Mesendoderm (in vitro differentiated cells): ENCODE measurements around the gene MCF2L.

Source experiments
- DNase-seq: peaks from one replicate; pipeline ENCODE4 v3.0.0; 2013
- H2AK5ac ChIP-seq: 2 replicates; pipeline ENCODE4 v1.6.1; 2013; ENCODE audit warnings: low read length, inconsistent platforms
- H2BK120ac ChIP-seq: 2 replicates; pipeline ENCODE4 v1.6.1; 2013; ENCODE audit warnings: low read depth, mild to moderate bottlenecking, low read length, moderate library complexity, mixed read lengths
- H2BK15ac ChIP-seq: replicated peaks from 2 replicates; pipeline ENCODE4 v1.6.1; 2013; ENCODE audit warnings: low read depth, mild to moderate bottlenecking, moderate library complexity
- H2BK5ac ChIP-seq: 2 replicates; pipeline ENCODE4 v1.6.1; 2013; ENCODE audit warnings: low read length, inconsistent platforms
- H3K18ac ChIP-seq: 2 replicates; pipeline ENCODE4 v1.6.1; 2013; ENCODE audit warnings: mild to moderate bottlenecking, low read length, mixed read lengths
- H3K23ac ChIP-seq: one replicate; pipeline ENCODE4 v1.6.1; 2013; ENCODE audit warnings: low read length
- H3K27ac ChIP-seq: 2 replicates; pipeline ENCODE4 v1.5.1; 2013; ENCODE audit warnings: low read depth, mild to moderate bottlenecking, inconsistent platforms, low read length, moderate library complexity
- H3K27me3 ChIP-seq: 2 replicates; pipeline ENCODE4 v1.6.1; 2013; ENCODE audit warnings: low read length, control low read depth, mild to moderate bottlenecking, inconsistent platforms; ENCODE audit not compliant: insufficient read depth, poor library complexity
- H3K36me3 ChIP-seq: 2 replicates; pipeline ENCODE4 v1.6.1; 2013; ENCODE audit warnings: low read length, inconsistent platforms; ENCODE audit not compliant: control insufficient read depth, insufficient read depth
- H3K4ac ChIP-seq: one replicate; pipeline ENCODE4 v1.6.1; 2013; ENCODE audit warnings: low read depth, mild to moderate bottlenecking, low read length, moderate library complexity
- H3K4me1 ChIP-seq: 2 replicates; pipeline ENCODE4 v1.6.1; 2013; ENCODE audit warnings: low read depth, low read length, inconsistent platforms; ENCODE audit not compliant: control insufficient read depth
- H3K4me2 ChIP-seq: 2 replicates; pipeline ENCODE4 v1.6.1; 2013; ENCODE audit warnings: low read length
- H3K4me3 ChIP-seq: 2 replicates; pipeline ENCODE4 v1.5.1; 2013; ENCODE audit warnings: mild to moderate bottlenecking, low read length
- H3K56ac ChIP-seq: one replicate; pipeline ENCODE4 v1.6.1; 2013; ENCODE audit warnings: low read length
- H3K79me1 ChIP-seq: 2 replicates; pipeline ENCODE4 v1.6.1; 2013; ENCODE audit warnings: low read length, inconsistent platforms
- H3K79me2 ChIP-seq: 2 replicates; pipeline ENCODE4 v1.6.1; 2013; ENCODE audit warnings: mild to moderate bottlenecking, low read length; ENCODE audit not compliant: control insufficient read depth, insufficient read depth
- H3K9ac ChIP-seq: 2 replicates; pipeline ENCODE4 v1.6.1; 2013; ENCODE audit warnings: low read length, inconsistent platforms
- H4K5ac ChIP-seq: one replicate; pipeline ENCODE4 v1.6.1; 2013; ENCODE audit warnings: low read length
- H4K8ac ChIP-seq: one replicate; pipeline ENCODE4 v1.6.1; 2013; ENCODE audit warnings: low read depth, mild to moderate bottlenecking, control low read depth, low read length, moderate library complexity
- WGBS: extraction: QIAGEN DNeasy Blood & Tissue Kit; methylation state at CpG from one replicate; pipeline ENCODE4 v1.1.7; 2013; ENCODE audit warnings: low lambda C conversion rate, missing lambda C conversion rate; ENCODE audit not compliant: insufficient coverage; ENCODE audit errors: extremely low coverage; 5-methylcytosine and 5-hydroxymethylcytosine counted together

Gene MCF2L

DNA sequence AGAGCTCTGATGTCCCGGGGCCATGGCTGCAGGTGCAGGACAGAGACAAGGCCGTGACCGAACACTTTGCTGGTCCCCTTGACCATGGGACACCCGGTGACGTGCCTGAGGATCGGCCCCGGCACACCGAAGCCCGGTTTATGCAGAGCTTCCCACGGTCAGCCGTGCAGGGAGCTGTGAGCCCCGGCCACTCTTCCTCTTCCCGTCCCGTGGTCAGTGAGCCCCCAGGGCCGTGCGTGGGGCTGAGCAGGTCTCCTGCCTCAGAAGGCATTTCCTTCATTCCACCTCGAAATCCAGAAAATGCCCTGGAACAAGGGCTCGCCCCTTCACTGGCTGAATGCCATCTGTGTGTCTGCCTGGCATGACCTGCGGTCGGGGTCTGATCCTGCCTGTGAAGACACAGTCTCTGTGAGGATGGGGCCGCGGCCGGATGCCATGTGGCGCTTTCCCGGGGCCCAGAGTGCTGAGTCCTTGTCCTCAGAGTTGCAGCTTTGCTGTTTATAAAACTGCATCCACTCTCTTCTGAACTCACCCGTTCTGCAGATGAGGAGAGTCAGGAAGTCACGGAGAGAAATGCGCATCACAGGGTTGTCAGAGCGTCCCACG lies 16.9 kb downstream of the MCF2L start:
- Histone ChIP-seq H3K36me3 (no peaks in the 10 kb centered on the region), H3K4me2 (no peak overlapping the region), H3K27me3 (no peaks in the 10 kb centered on the region), H3K79me1 (no peaks in the 10 kb centered on the region), H3K4me3 (no peak overlapping the region), H3K79me2 (no peaks in the 10 kb centered on the region), H2BK120ac (no peak overlapping the region), H3K9ac (no peak overlapping the region), H3K4me1 (no peaks in the 10 kb centered on the region), H3K56ac (no peak overlapping the region), H4K8ac (no peak overlapping the region), H3K4ac (no peak overlapping the region), H3K18ac (no peak overlapping the region), H2BK5ac (no peak overlapping the region), H4K5ac (no peak overlapping the region), H2AK5ac (no peak overlapping the region), H3K27ac (no peak overlapping the region), H2BK15ac (no peak overlapping the region), H3K23ac (no peak overlapping the region)
- no CpG with 5 or more reads among the region's 30 CpGs for WGBS
- no peak for DNase-seq

DNA sequence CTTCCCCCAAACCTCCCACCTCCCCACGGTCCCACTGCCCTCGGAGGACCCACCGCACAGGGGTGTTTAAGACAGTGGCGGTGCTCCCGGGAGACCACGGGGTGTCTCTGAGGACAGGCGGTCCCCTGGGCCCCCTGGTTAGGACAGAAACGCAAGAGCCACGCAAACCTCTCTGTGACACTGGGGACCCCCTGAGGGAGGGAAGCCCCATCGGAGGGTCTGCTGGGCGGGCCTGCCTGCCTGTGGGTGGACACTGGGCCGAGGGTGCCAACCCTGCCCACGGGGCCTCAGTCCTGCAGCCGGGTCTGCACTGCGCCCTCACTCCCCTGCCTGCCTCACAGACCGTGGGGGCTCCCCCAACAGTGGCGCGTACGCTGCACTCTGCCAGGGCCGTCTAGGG lies 17.5 kb downstream of the MCF2L start:
- Histone ChIP-seq H3K4me3 (no peak overlapping the region), H3K9ac (no peak overlapping the region), H3K79me2 (no peaks in the 10 kb centered on the region), H4K8ac (no peak overlapping the region), H2BK120ac (no peak overlapping the region), H3K4ac (no peak overlapping the region), H2AK5ac (no peak overlapping the region), H4K5ac (no peak overlapping the region), H3K79me1 (no peaks in the 10 kb centered on the region), H3K36me3 (no peaks in the 10 kb centered on the region), H3K4me1 (no peaks in the 10 kb centered on the region), H3K27ac (no peak overlapping the region), H2BK5ac (no peak overlapping the region), H2BK15ac (no peak overlapping the region), H3K4me2 (no peak overlapping the region), H3K18ac (no peak overlapping the region), H3K27me3 (no peaks in the 10 kb centered on the region), H3K56ac (no peak overlapping the region), H3K23ac (no peak overlapping the region)
- WGBS = no CpG with 5 or more reads among the region's 20 CpGs
- no peak for DNase-seq

DNA sequence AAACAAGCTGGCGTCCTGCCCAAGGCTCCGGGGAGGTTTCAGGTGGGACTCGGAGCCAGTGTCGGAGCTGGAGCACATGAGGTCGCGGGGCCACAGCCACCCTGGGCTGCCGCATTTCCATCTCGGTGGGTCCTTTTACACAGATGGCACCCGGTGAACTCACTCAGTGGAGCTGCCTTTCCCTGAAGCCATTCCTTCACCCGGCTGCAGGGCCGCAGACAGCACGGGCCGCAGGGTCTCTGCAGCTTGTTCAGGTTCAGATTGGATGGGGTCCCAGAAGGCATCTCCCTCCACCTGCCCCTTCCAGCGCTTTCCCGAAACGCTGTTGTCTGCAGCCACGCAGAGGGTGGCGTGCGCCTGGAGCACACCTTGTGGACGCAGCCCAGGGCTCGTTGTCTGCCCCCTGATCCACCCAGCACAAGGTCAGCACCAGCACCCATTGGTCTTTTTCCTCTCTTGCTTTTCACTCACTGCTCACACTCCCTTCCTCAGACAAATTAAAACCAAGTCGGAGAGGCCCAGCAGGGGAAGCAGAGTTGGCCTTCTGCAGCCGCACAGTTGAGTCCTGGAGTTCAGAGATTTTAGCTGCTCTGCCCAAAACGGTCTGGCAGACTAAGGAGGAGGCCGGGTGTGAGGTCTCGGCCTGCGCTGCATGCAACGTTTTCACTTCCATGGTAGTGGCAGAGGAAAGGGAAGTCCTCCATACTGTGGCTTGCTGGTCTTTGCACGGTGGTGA lies 18.1 kb downstream of the MCF2L start:
- WGBS = no CpG with 5 or more reads among the region's 29 CpGs
- H3K4me3 ChIP-seq = no peak overlapping the region

DNA sequence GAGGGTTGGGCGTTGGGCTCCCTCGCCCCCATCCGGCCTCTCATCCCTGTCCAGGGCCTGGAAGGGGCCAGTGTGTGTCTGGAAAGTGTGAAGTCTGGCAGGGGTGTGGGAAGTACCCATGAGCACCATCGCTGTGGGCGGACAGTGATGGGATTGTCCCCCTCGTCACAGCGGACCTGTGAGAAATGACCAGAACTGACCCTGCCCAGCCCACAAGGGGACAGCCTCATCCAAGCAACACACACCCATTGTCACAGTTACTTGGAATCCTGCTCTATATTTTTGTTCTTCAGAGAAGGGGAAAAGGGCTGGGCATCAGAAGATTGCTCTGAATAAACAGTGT lies 18.6 kb downstream of the MCF2L start:
- no peak overlapping the region for H4K5ac ChIP-seq
- no peak overlapping the region for H3K27ac ChIP-seq
- H2BK5ac ChIP-seq = no peak overlapping the region
- no peaks in the 10 kb centered on the region for H3K79me1 ChIP-seq
- no peak overlapping the region for H3K9ac ChIP-seq
- no peak overlapping the region for H2BK120ac ChIP-seq
- H3K79me2 ChIP-seq = no peaks in the 10 kb centered on the region
- H3K4me2 ChIP-seq = no peak overlapping the region
- H3K56ac ChIP-seq = no peak overlapping the region
- H3K4me1 ChIP-seq = no peaks in the 10 kb centered on the region
- H4K8ac ChIP-seq = no peak overlapping the region
- H3K4ac ChIP-seq = no peak overlapping the region
- DNase-seq = no peak
- WGBS = no CpG with 5 or more reads among the region's 7 CpGs
- H3K23ac ChIP-seq = no peak overlapping the region
- no peaks in the 10 kb centered on the region for H3K36me3 ChIP-seq
- no peaks in the 10 kb centered on the region for H3K27me3 ChIP-seq
- H3K18ac ChIP-seq = no peak overlapping the region
- no peak overlapping the region for H2BK15ac ChIP-seq
- no peak overlapping the region for H2AK5ac ChIP-seq
- no peak overlapping the region for H3K4me3 ChIP-seq

More for the DNA sequence above, 18.1 kb downstream of the MCF2L start:
- Histone ChIP-seq H3K9ac (no peak overlapping the region), H3K79me1 (no peaks in the 10 kb centered on the region), H2BK120ac (no peak overlapping the region), H3K27me3 (no peaks in the 10 kb centered on the region), H2BK5ac (no peak overlapping the region), H2AK5ac (no peak overlapping the region), H3K18ac (no peak overlapping the region), H3K4me2 (no peak overlapping the region), H4K8ac (no peak overlapping the region), H3K56ac (no peak overlapping the region), H4K5ac (no peak overlapping the region), H3K23ac (no peak overlapping the region), H3K36me3 (no peaks in the 10 kb centered on the region), H3K4me1 (no peaks in the 10 kb centered on the region), H3K4ac (no peak overlapping the region), H3K79me2 (no peaks in the 10 kb centered on the region), H2BK15ac (no peak overlapping the region), H3K27ac (no peak overlapping the region)
- DNase-seq = no peak

DNA sequence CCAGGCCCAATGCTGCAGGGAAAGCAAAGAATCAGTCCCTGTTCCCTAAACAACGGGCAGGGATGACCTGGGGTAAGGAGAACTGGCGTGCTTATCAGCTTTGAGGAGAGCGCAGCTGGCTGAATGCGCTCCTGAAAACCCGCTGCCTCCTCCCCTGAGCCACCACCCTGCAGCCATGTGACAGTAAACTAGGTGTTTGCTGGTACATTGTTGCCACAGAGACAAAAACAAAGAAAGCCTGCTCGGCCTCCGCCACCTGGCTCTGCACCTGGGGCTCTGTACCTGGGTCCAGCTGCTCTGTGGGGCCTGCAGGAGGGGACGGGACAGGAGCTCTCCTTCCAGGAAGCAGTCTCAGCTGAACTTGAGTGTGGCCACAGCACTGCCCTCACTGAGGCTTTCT lies 21.8 kb downstream of the MCF2L start:
- H2AK5ac ChIP-seq = no peak overlapping the region
- no CpG with 5 or more reads among the region's 8 CpGs for WGBS
- H3K79me2 ChIP-seq = no peaks in the 10 kb centered on the region
- no peak overlapping the region for H2BK120ac ChIP-seq
- H3K79me1 ChIP-seq = no peaks in the 10 kb centered on the region
- H3K18ac ChIP-seq = no peak overlapping the region
- H3K56ac ChIP-seq = no peak overlapping the region
- no peak overlapping the region for H3K4me3 ChIP-seq
- H3K27ac ChIP-seq = no peak overlapping the region
- H3K27me3 ChIP-seq = no peaks in the 10 kb centered on the region
- H4K8ac ChIP-seq = no peak overlapping the region
- H3K4me1 ChIP-seq = no peaks in the 10 kb centered on the region
- no peaks in the 10 kb centered on the region for H3K36me3 ChIP-seq
- no peak overlapping the region for H3K23ac ChIP-seq
- no peak overlapping the region for H2BK5ac ChIP-seq
- H2BK15ac ChIP-seq = no peak overlapping the region
- H3K4me2 ChIP-seq = no peak overlapping the region
- H3K4ac ChIP-seq = no peak overlapping the region
- H4K5ac ChIP-seq = no peak overlapping the region
- H3K9ac ChIP-seq = no peak overlapping the region
- peak; percentile 74 for DNase-seq

DNA sequence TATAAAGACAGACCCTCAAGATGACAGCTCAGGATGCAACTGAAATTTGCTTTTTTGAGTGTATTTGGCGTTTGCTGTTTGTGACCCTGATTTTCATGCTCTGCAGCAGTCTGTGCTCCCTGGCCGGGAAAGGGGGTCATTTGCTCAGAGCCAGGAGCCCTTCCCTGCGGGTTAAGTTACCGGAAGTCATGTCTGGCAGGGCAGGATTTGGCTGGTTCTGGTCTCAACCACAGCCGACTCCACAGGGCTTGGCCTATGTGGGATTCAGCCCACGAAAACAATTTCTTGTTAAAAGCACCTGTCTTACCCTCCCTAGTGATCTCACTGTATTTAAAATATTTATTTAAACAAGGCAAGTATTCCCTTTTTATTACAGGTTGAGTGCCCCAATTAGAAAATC lies 22.6 kb downstream of the MCF2L start:
- H2BK5ac ChIP-seq = no peak overlapping the region
- H3K79me2 ChIP-seq = no peaks in the 10 kb centered on the region
- no peak overlapping the region for H4K5ac ChIP-seq
- no peak overlapping the region for H2BK120ac ChIP-seq
- DNase-seq = no peak
- no peak overlapping the region for H3K18ac ChIP-seq
- no peak overlapping the region for H3K27ac ChIP-seq
- H3K4ac ChIP-seq = no peak overlapping the region
- no peak overlapping the region for H2BK15ac ChIP-seq
- H3K4me2 ChIP-seq = no peak overlapping the region
- no peaks in the 10 kb centered on the region for H3K79me1 ChIP-seq
- no peaks in the 10 kb centered on the region for H3K27me3 ChIP-seq
- no peaks in the 10 kb centered on the region for H3K36me3 ChIP-seq
- no peak overlapping the region for H3K4me3 ChIP-seq
- no peak overlapping the region for H3K9ac ChIP-seq
- no CpG with 5 or more reads among the region's 6 CpGs for WGBS
- no peaks in the 10 kb centered on the region for H3K4me1 ChIP-seq
- H3K56ac ChIP-seq = no peak overlapping the region
- no peak overlapping the region for H2AK5ac ChIP-seq
- no peak overlapping the region for H4K8ac ChIP-seq
- no peak overlapping the region for H3K23ac ChIP-seq
